ENCODE measurements around the gene ST6GALNAC4. TPM values are rescaled to one million over a fixed set of nuclear protein-coding genes. Genes with fewer than 3 reads are reported as not detected.

ST6GALNAC4 gene
- total RNA-seq, 6 donors from 2014 or later: 41.3 to 105 (median 56.2) TPM

DNA sequence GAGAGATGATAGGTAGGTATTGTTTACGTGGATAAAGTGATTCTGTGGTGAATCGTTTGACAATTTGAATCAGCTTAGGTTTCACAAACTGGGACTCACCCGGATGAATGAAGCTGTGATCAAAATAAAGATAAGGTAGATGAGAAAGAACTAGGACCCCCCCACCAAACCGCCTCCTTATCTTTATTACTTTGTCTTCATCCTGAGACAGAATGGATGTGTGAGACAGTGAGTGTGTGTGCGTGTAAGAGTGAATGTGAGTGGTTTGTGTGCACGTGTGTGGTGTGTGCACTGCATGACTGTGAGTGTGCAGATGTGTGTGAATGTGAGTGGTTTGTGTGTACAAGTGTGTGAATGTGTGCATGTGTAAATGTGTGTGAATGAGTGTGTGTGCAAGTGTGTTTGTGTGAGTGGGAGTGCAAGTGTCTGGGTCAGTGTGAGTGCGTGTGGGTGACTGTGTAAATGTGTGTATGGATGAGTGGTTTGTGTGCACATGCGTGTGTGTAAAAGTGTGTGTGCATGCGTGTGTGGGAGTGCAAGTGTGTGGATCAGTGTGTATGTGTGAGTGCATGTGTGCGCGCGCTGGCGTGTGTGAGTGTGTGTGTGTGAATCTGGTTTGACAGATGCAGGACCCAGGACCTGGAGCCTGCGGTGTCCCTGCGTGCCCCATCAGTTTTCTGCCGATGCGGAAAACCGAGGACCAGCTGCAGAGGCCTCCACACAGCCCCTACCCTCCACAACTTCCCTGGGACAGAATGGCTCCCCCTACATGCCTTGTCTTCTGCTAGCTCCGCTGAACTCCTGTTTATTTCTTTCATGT is 51.0 kb downstream of the ST6GALNAC4 start:
- H3K27me3 ChIP-seq: no peaks in the 10 kb centered on the region
- H3K4me3 ChIP-seq: no peak overlapping the region
- TF ChIP-seq POLR2A (IDR thresholded peaks at IDR 0.05) (no peak), POLR2AphosphoS5 (IDR thresholded peaks at IDR 0.05) (no peak), EP300 (IDR thresholded peaks at IDR 0.05) (no peak)
- TF ChIP-seq, protein P1, sequence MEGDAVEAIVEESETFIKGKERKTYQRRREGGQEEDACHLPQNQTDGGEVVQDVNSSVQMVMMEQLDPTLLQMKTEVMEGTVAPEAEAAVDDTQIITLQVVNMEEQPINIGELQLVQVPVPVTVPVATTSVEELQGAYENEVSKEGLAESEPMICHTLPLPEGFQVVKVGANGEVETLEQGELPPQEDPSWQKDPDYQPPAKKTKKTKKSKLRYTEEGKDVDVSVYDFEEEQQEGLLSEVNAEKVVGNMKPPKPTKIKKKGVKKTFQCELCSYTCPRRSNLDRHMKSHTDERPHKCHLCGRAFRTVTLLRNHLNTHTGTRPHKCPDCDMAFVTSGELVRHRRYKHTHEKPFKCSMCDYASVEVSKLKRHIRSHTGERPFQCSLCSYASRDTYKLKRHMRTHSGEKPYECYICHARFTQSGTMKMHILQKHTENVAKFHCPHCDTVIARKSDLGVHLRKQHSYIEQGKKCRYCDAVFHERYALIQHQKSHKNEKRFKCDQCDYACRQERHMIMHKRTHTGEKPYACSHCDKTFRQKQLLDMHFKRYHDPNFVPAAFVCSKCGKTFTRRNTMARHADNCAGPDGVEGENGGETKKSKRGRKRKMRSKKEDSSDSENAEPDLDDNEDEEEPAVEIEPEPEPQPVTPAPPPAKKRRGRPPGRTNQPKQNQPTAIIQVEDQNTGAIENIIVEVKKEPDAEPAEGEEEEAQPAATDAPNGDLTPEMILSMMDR (IDR thresholded peaks at IDR 0.05): no peak
- no peaks in the 10 kb centered on the region for H3K9me3 ChIP-seq
- DNase-seq (no peak), ATAC-seq (ENCODE audit: low FRiP score in 2 of 2) (no peak)
- H3K4me1 ChIP-seq: peaks cover 41 to 72% (median 59%) of the 10 kb centered on the region in 4 donors
- WGBS, 2 donors: 75 to 76% methylated on average over 19 of the region's 19 CpGs
- peak overlapping the region in 2 of 4 donors; percentile 64 to 74 for H3K27ac ChIP-seq
- H3K36me3 ChIP-seq: peaks cover 1 to 23% (median 17%) of the 10 kb centered on the region in 4 donors

DNA sequence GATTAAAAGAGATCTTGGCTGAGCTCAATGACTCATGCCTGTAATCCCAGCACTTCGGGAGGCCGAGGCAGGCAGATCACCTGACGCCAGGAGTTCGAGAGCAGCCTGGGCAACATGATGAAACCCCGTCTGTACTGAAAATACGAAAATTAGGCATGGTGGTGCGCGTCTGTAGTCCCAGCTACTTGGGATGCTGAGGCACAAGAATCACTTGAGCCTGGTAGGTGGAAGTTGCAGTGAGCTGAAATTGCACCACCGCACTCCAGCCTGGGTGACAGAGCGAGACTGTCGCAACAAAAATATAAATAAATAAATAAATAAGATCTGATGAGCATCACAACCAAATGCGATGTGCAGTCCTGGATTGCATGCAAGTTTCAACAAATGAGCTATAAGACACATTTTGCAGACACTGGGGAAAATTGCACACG is 53.6 kb downstream of the ST6GALNAC4 start:
- no peak overlapping the region for H3K4me3 ChIP-seq
- H3K27me3 ChIP-seq: no peaks in the 10 kb centered on the region
- peaks cover 50 to 74% (median 65%) of the 10 kb centered on the region in 4 donors for H3K4me1 ChIP-seq
- DNase-seq (no peak), ATAC-seq (ENCODE audit: low FRiP score in 2 of 2) (no peak)
- H3K36me3 ChIP-seq: peaks cover 0 to 10% (median 8%) of the 10 kb centered on the region in 4 donors
- WGBS, 2 donors: 61 to 71% methylated on average over 13 of the region's 13 CpGs
- peak overlapping the region; percentile 75 to 91 (median 84) for H3K27ac ChIP-seq
- TF ChIP-seq POLR2AphosphoS5 (IDR thresholded peaks at IDR 0.05) (no peak), EP300 (IDR thresholded peaks at IDR 0.05) (no peak), POLR2A (IDR thresholded peaks at IDR 0.05) (no peak)
- TF ChIP-seq, protein P1 (IDR thresholded peaks at IDR 0.05): no peak
- H3K9me3 ChIP-seq: no peaks in the 10 kb centered on the region

DNA sequence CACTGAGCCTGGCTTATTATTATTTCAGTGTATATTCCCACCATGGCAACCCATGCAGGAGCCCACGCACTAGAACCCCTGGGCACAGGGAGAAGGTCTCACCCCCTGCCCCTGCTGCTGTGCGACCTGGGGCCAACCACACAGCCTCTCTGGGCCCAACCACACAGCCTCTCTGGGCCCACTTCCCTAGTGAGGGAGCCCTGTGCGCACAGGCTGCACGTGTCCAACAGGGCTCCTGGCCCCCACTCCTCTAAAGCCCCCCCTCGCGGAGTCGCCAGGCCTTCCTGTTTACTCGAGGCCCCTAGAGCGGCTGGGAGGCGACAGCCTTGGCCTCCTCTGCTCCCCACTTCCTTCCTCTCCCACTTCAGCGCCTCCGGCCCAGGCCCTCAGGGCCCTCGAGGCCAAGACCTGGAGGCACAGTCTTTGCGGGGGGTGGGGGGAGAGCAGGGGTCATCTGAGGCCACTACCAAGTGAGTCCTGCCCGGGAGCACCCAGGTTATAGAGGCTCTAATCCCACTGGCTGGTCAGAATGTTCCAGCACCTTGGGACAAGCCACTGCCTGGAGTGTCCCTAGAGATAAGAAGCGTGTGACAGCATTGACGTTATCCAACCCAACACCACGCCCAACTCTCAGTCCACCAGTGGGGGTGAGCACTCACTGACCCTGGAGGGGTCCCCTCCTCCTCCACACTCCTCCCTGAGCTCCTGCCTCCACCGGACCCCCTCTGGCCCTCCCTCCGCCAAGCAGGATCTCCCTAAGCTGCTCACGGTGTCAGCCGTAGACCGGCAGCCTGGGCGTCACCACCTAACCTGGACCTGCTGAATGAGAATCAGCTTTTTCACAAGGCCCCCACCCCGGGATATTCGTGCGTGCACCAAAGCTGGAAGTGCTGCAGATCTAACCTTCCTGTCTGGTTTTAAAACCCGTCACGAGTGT is 54.5 kb downstream of the ST6GALNAC4 start:
- Histone ChIP-seq H3K36me3 (peaks cover 0 to 1% (median under 1%) of the 10 kb centered on the region in 4 donors), H3K4me3 (no peak overlapping the region), H3K27ac (peak overlapping the region; percentile 75 to 91 (median 84)), H3K9me3 (no peaks in the 10 kb centered on the region), H3K27me3 (no peaks in the 10 kb centered on the region), H3K4me1 (peaks cover 56 to 74% (median 66%) of the 10 kb centered on the region in 4 donors)
- peak; percentile 83 to 89 for ATAC-seq (ENCODE audit: low FRiP score in 2 of 2)
- TF ChIP-seq POLR2A (IDR thresholded peaks at IDR 0.05): peak in 1 of 4 donors; percentile 50
- TF ChIP-seq, protein P1 (IDR thresholded peaks at IDR 0.05): peak in 1 of 6 experiments; percentile 6
- peak in 2 of 4 donors; percentile 44 to 51 for TF ChIP-seq EP300 (IDR thresholded peaks at IDR 0.05)
- TF ChIP-seq POLR2AphosphoS5 (IDR thresholded peaks at IDR 0.05): peak; percentile 84 to 87
- DNase-seq: peak; percentile 86 to 93
- WGBS, 2 donors: 14 to 41% methylated on average over 16 to 29 of the region's 29 CpGs

DNA sequence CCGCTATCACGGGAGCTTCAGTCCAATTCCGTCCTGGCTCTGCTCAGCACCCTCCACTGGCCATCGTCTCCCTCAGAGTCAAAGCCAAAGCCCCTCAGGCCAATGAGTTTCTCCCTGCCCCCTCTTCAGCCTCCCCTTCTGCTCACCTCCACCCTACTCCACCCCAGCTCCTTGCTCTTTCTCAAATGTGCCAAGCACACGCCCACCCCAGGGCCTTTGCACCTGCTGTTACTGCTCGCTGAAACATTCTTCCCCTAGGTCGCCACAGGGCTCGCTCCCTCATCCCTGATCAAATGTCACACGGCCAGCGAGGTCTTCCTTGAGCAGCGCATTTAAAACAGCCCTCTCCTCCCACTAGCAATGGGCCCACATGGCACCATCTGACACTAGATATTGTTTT is 56.1 kb downstream of the ST6GALNAC4 start:
- Histone ChIP-seq H3K36me3 (no peaks in the 10 kb centered on the region), H3K4me3 (no peak overlapping the region), H3K9me3 (no peaks in the 10 kb centered on the region), H3K27me3 (no peaks in the 10 kb centered on the region), H3K27ac (peak overlapping the region; percentile 5 to 91 (median 78)), H3K4me1 (peaks cover 66 to 82% (median 71%) of the 10 kb centered on the region in 4 donors)
- TF ChIP-seq POLR2A (IDR thresholded peaks at IDR 0.05) (no peak), EP300 (IDR thresholded peaks at IDR 0.05) (no peak), POLR2AphosphoS5 (IDR thresholded peaks at IDR 0.05) (no peak)
- TF ChIP-seq, protein P1 (IDR thresholded peaks at IDR 0.05): no peak
- DNase-seq (no peak), ATAC-seq (ENCODE audit: low FRiP score in 2 of 2) (no peak)
- 94 to 98% methylated on average over 11 of the region's 11 CpGs for WGBS, 2 donors
